ENCODE measurements around the gene SPEF1.

The SPEF1 gene

GRCh38 chr20:3754276-3754630, 27.0 kb downstream of the SPEF1 start:
- WGBS = 96% methylated on average over 16 of the region's 16 CpGs
- no peak overlapping the region for H3K18ac ChIP-seq (ENCODE audit: low read depth in 1 of 2, low read length in 2 of 2)
- H3K79me1 ChIP-seq (replicated peaks; ENCODE audit: low read length, poor library complexity, severe bottlenecking) = peaks cover 7% of the 10 kb centered on the region
- no peak overlapping the region for H2BK120ac ChIP-seq (ENCODE audit: low read depth, low read length)
- peak overlapping the region in 1 of 2 experiments; percentile 38 for H2BK12ac ChIP-seq (ENCODE audit: low read length in 2 of 2)
- H4K91ac ChIP-seq (ENCODE audit: low read length) = no peak overlapping the region
- no peak overlapping the region for H4K8ac ChIP-seq (ENCODE audit: low read length)
- no peak overlapping the region for H3K9ac ChIP-seq (ENCODE audit: low read length)
- no peak overlapping the region for H2AFZ ChIP-seq (ENCODE audit: low read depth, low read length)
- no peak for DNase-seq
- H3K4me2 ChIP-seq (ENCODE audit: low read length, poor library complexity, severe bottlenecking) = no peak overlapping the region
- H2AK5ac ChIP-seq (ENCODE audit: low read length, severe bottlenecking) = no peak overlapping the region
- no peak overlapping the region for H2BK5ac ChIP-seq (ENCODE audit: low read depth, low read length, poor library complexity, severe bottlenecking)
- no peak overlapping the region for H3K4ac ChIP-seq (ENCODE audit: low read depth in 1 of 2, low read length in 2 of 2)
- no peak overlapping the region for H3K27ac ChIP-seq (ENCODE audit: low read length, poor library complexity, severe bottlenecking)
- no peak overlapping the region for H2BK15ac ChIP-seq (ENCODE audit: low read depth, poor library complexity, severe bottlenecking)
- peaks cover 0 to 20% of the 10 kb centered on the region in 2 experiments for H3K27me3 ChIP-seq (ENCODE audit: control insufficient read depth in 1 of 2, insufficient read depth in 1 of 2, low read length in 2 of 2)
- peaks cover 48 to 49% of the 10 kb centered on the region in 2 experiments for H3K36me3 ChIP-seq (ENCODE audit: control insufficient read depth in 1 of 2, insufficient read depth in 2 of 2, low read depth in 1 of 2, low read length in 2 of 2)
- H3K9me3 ChIP-seq (ENCODE audit: control insufficient read depth, low read length) = no peaks in the 10 kb centered on the region
- H3K4me1 ChIP-seq (ENCODE audit: control insufficient read depth, insufficient read depth, low read depth, low read length) = peaks cover 19% of the 10 kb centered on the region
- no peak overlapping the region for H3K4me3 ChIP-seq (ENCODE audit: insufficient read depth in 1 of 2, low read depth in 1 of 2, low read length in 2 of 2)
- H3K23ac ChIP-seq (ENCODE audit: low read length in 2 of 2) = no peak overlapping the region
- H3K14ac ChIP-seq (ENCODE audit: low read length in 2 of 2) = no peak overlapping the region

- Histone ChIP-seq H3K79me1 (replicated peaks; ENCODE audit: low read length, poor library complexity, severe bottlenecking) (peaks cover 2% of the 10 kb centered on the region), H3K4me1 (ENCODE audit: control insufficient read depth, insufficient read depth, low read depth, low read length) (peaks cover 19% of the 10 kb centered on the region), H4K8ac (ENCODE audit: low read length) (no peak overlapping the region), H3K36me3 (ENCODE audit: control insufficient read depth in 1 of 2, insufficient read depth in 2 of 2, low read depth in 1 of 2, low read length in 2 of 2) (peaks cover 48 to 49% of the 10 kb centered on the region in 2 experiments), H3K4ac (ENCODE audit: low read depth in 1 of 2, low read length in 2 of 2) (no peak overlapping the region), H2BK5ac (ENCODE audit: low read depth, low read length, poor library complexity, severe bottlenecking) (no peak overlapping the region), H3K18ac (ENCODE audit: low read depth in 1 of 2, low read length in 2 of 2) (no peak overlapping the region), H3K4me2 (ENCODE audit: low read length, poor library complexity, severe bottlenecking) (no peak overlapping the region), H2AK5ac (ENCODE audit: low read length, severe bottlenecking) (no peak overlapping the region), H3K27ac (ENCODE audit: low read length, poor library complexity, severe bottlenecking) (no peak overlapping the region), H3K14ac (ENCODE audit: low read length in 2 of 2) (no peak overlapping the region), H3K23ac (ENCODE audit: low read length in 2 of 2) (no peak overlapping the region), H3K9me3 (ENCODE audit: control insufficient read depth, low read length) (no peaks in the 10 kb centered on the region), H2AFZ (ENCODE audit: low read depth, low read length) (no peak overlapping the region), H2BK15ac (ENCODE audit: low read depth, poor library complexity, severe bottlenecking) (no peak overlapping the region), H4K91ac (ENCODE audit: low read length) (no peak overlapping the region), H2BK12ac (ENCODE audit: low read length in 2 of 2) (no peak overlapping the region), H2BK120ac (ENCODE audit: low read depth, low read length) (no peak overlapping the region), H3K4me3 (ENCODE audit: insufficient read depth in 1 of 2, low read depth in 1 of 2, low read length in 2 of 2) (no peak overlapping the region), H3K9ac (ENCODE audit: low read length) (no peak overlapping the region), H3K27me3 (ENCODE audit: control insufficient read depth in 1 of 2, insufficient read depth in 1 of 2, low read length in 2 of 2) (peaks cover 0 to 26% of the 10 kb centered on the region in 2 experiments)
- WGBS = 92% methylated on average over 19 of the region's 26 CpGs
- DNase-seq = no peak
Observed at GRCh38 chr20:3753501-3754275, 27.6 kb downstream of the SPEF1 start.

- H3K4me2 ChIP-seq (ENCODE audit: low read length, poor library complexity, severe bottlenecking) = no peak overlapping the region
- H3K27me3 ChIP-seq (ENCODE audit: control insufficient read depth in 1 of 2, insufficient read depth in 1 of 2, low read length in 2 of 2) = peaks cover 0 to 30% of the 10 kb centered on the region in 2 experiments
- no peak overlapping the region for H3K9ac ChIP-seq (ENCODE audit: low read length)
- DNase-seq = peak; percentile 71
- no peak overlapping the region for H2AK5ac ChIP-seq (ENCODE audit: low read length, severe bottlenecking)
- H3K4me3 ChIP-seq (ENCODE audit: insufficient read depth in 1 of 2, low read depth in 1 of 2, low read length in 2 of 2) = no peak overlapping the region
- H4K8ac ChIP-seq (ENCODE audit: low read length) = no peak overlapping the region
- no peak overlapping the region for H2BK15ac ChIP-seq (ENCODE audit: low read depth, poor library complexity, severe bottlenecking)
- no peak overlapping the region for H2BK5ac ChIP-seq (ENCODE audit: low read depth, low read length, poor library complexity, severe bottlenecking)
- no peak overlapping the region for H3K14ac ChIP-seq (ENCODE audit: low read length in 2 of 2)
- no peak overlapping the region for H3K23ac ChIP-seq (ENCODE audit: low read length in 2 of 2)
- no peak overlapping the region for H4K91ac ChIP-seq (ENCODE audit: low read length)
- no peaks in the 10 kb centered on the region for H3K9me3 ChIP-seq (ENCODE audit: control insufficient read depth, low read length)
- no peak overlapping the region for H2AFZ ChIP-seq (ENCODE audit: low read depth, low read length)
- WGBS = 27% methylated on average over 4 of the region's 4 CpGs
- H2BK12ac ChIP-seq (ENCODE audit: low read length in 2 of 2) = no peak overlapping the region
- no peak overlapping the region for H2BK120ac ChIP-seq (ENCODE audit: low read depth, low read length)
- H3K79me1 ChIP-seq (replicated peaks; ENCODE audit: low read length, poor library complexity, severe bottlenecking) = peaks cover 2% of the 10 kb centered on the region
- no peak overlapping the region for H3K27ac ChIP-seq (ENCODE audit: low read length, poor library complexity, severe bottlenecking)
- no peak overlapping the region for H3K18ac ChIP-seq (ENCODE audit: low read depth in 1 of 2, low read length in 2 of 2)
- no peak overlapping the region for H3K4ac ChIP-seq (ENCODE audit: low read depth in 1 of 2, low read length in 2 of 2)
- peaks cover 43 to 44% of the 10 kb centered on the region in 2 experiments for H3K36me3 ChIP-seq (ENCODE audit: control insufficient read depth in 1 of 2, insufficient read depth in 2 of 2, low read depth in 1 of 2, low read length in 2 of 2)
- H3K4me1 ChIP-seq (ENCODE audit: control insufficient read depth, insufficient read depth, low read depth, low read length) = peaks cover 19% of the 10 kb centered on the region
Observed at GRCh38 chr20:3753098-3753497, 28.1 kb downstream of the SPEF1 start.

GRCh38 chr20:3752386-3752759, 28.9 kb downstream of the SPEF1 start:
- Histone ChIP-seq H3K79me1 (replicated peaks; ENCODE audit: low read length, poor library complexity, severe bottlenecking) (peaks cover 2% of the 10 kb centered on the region), H2BK12ac (ENCODE audit: low read length in 2 of 2) (no peak overlapping the region), H3K4me2 (ENCODE audit: low read length, poor library complexity, severe bottlenecking) (peak overlapping the region; percentile 42), H3K23ac (ENCODE audit: low read length in 2 of 2) (no peak overlapping the region), H2BK5ac (ENCODE audit: low read depth, low read length, poor library complexity, severe bottlenecking) (no peak overlapping the region), H3K4ac (ENCODE audit: low read depth in 1 of 2, low read length in 2 of 2) (no peak overlapping the region), H2BK15ac (ENCODE audit: low read depth, poor library complexity, severe bottlenecking) (no peak overlapping the region), H3K27ac (ENCODE audit: low read length, poor library complexity, severe bottlenecking) (no peak overlapping the region), H3K4me3 (ENCODE audit: insufficient read depth in 1 of 2, low read depth in 1 of 2, low read length in 2 of 2) (no peak overlapping the region), H3K9me3 (ENCODE audit: control insufficient read depth, low read length) (no peaks in the 10 kb centered on the region), H2AK5ac (ENCODE audit: low read length, severe bottlenecking) (no peak overlapping the region), H4K8ac (ENCODE audit: low read length) (no peak overlapping the region), H3K9ac (ENCODE audit: low read length) (no peak overlapping the region), H3K14ac (ENCODE audit: low read length in 2 of 2) (no peak overlapping the region), H2AFZ (ENCODE audit: low read depth, low read length) (no peak overlapping the region), H3K18ac (ENCODE audit: low read depth in 1 of 2, low read length in 2 of 2) (no peak overlapping the region), H3K4me1 (ENCODE audit: control insufficient read depth, insufficient read depth, low read depth, low read length) (peaks cover 19% of the 10 kb centered on the region), H4K91ac (ENCODE audit: low read length) (no peak overlapping the region), H3K36me3 (ENCODE audit: control insufficient read depth in 1 of 2, insufficient read depth in 2 of 2, low read depth in 1 of 2, low read length in 2 of 2) (peaks cover 37 to 42% of the 10 kb centered on the region in 2 experiments), H3K27me3 (ENCODE audit: control insufficient read depth in 1 of 2, insufficient read depth in 1 of 2, low read length in 2 of 2) (peaks cover 0 to 38% of the 10 kb centered on the region in 2 experiments), H2BK120ac (ENCODE audit: low read depth, low read length) (no peak overlapping the region)
- DNase-seq = no peak
- 62% methylated on average over 13 of the region's 13 CpGs for WGBS
